ENCODE measurements around the gene ELP5. TPM values are rescaled to one million over a fixed set of nuclear protein-coding genes. Genes with fewer than 3 reads are reported as not detected.

ELP5 gene
- total and polyA plus RNA-seq, 10 of the 15 experiments (the other 5 are each of a cell fraction or from before 2014, with no cell fraction given) = 41.1 to 109 (median 77.5) TPM

DNA sequence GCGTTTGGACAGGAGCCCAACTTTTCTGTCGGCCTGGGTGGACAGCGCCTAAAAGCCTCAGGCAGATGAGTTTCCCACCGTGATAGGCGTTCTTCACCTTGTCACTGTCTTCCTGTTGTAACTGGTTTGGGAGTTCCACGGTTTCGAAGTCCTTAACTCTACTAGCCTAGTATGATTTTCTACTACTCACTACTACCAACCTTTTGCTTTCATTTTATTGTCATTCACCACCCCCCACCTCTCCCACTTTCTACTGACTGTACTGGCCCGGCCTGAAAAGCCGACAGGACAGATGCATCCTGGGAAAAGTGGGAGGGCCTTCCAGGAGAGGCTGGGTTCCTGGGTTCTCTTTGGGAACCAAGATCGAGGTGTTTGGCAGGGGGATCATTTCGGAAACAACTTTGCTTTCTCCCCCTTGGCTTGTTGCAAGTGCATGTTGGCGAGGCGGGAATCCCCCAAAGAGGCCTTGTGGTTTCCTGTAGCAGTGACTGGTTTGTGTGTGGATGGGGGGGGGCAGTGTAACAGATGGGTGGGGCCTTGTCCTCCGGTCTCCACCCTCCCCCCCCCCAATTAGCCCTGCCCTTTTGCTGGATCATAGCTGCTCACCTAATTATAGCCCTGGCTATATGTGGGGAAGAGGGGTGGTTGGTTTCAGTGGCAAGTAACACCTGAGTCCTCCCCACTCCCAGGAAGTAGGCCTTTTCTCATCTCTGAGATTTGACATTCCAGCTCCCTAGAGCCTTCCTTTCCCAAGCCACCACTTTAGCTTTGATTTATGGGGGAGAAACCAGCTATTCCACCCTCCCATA, 56.8 kb downstream of the ELP5 start (continued):
- TF ChIP-seq YY1 (IDR thresholded peaks at IDR 0.05; ENCODE audit: low read depth, low read length) = peak; percentile 49; the same call in 1 of the 2 replicates
- TF ChIP-seq, protein P1, sequence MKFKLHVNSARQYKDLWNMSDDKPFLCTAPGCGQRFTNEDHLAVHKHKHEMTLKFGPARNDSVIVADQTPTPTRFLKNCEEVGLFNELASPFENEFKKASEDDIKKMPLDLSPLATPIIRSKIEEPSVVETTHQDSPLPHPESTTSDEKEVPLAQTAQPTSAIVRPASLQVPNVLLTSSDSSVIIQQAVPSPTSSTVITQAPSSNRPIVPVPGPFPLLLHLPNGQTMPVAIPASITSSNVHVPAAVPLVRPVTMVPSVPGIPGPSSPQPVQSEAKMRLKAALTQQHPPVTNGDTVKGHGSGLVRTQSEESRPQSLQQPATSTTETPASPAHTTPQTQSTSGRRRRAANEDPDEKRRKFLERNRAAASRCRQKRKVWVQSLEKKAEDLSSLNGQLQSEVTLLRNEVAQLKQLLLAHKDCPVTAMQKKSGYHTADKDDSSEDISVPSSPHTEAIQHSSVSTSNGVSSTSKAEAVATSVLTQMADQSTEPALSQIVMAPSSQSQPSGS (IDR thresholded peaks at IDR 0.05; ENCODE audit: low read length) = peak; percentile 56
- peak; percentile 31; the same call in 1 of the 2 replicates for TF ChIP-seq MTA2 (IDR thresholded peaks at IDR 0.05; ENCODE audit: low read depth)
- TF ChIP-seq TCF12 (IDR thresholded peaks at IDR 0.05; ENCODE audit: low read depth, low read length) = peak; percentile 14; the same call in 1 of the 2 replicates
- no peak for TF ChIP-seq PAX8 (IDR thresholded peaks at IDR 0.05)
- TF ChIP-seq ZNF207 (IDR thresholded peaks at IDR 0.05; ENCODE audit: borderline replicate concordance) = no peak
- TF ChIP-seq RAD51 (IDR thresholded peaks at IDR 0.05) = no peak
- no peak for TF ChIP-seq CHD2 (IDR thresholded peaks at IDR 0.05; ENCODE audit: borderline replicate concordance, low read depth, low read length)
- TF ChIP-seq, protein P2, sequence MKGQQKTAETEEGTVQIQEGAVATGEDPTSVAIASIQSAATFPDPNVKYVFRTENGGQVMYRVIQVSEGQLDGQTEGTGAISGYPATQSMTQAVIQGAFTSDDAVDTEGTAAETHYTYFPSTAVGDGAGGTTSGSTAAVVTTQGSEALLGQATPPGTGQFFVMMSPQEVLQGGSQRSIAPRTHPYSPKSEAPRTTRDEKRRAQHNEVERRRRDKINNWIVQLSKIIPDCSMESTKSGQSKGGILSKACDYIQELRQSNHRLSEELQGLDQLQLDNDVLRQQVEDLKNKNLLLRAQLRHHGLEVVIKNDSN (IDR thresholded peaks at IDR 0.05; ENCODE audit: borderline replicate concordance, extremely low read length, insufficient read depth, low read depth, low read length) = no peak
- peak; percentile 55 to 69; a peak in 3 of 4 replicates for TF ChIP-seq IKZF2 (IDR thresholded peaks at IDR 0.05)
- TF ChIP-seq ZZZ3 (IDR thresholded peaks at IDR 0.05; ENCODE audit: control insufficient read depth, insufficient read length, low read depth) = no peak
- no peak for TF ChIP-seq ZNF622 (IDR thresholded peaks at IDR 0.05)
- TF ChIP-seq, protein P3, sequence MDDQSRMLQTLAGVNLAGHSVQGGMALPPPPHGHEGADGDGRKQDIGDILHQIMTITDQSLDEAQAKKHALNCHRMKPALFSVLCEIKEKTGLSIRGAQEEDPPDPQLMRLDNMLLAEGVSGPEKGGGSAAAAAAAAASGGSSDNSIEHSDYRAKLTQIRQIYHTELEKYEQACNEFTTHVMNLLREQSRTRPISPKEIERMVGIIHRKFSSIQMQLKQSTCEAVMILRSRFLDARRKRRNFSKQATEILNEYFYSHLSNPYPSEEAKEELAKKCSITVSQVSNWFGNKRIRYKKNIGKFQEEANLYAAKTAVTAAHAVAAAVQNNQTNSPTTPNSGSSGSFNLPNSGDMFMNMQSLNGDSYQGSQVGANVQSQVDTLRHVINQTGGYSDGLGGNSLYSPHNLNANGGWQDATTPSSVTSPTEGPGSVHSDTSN (IDR thresholded peaks at IDR 0.05; ENCODE audit: insufficient replicate concordance, low read depth, low read length) = peak; percentile 3
- TF ChIP-seq HDGF (IDR thresholded peaks at IDR 0.05) = peak; percentile 30; the same call in 1 of the 2 replicates
- no peak for TF ChIP-seq SREBF2 (IDR thresholded peaks at IDR 0.05; ENCODE audit: low read length)
- TF ChIP-seq GABPA (IDR thresholded peaks at IDR 0.05; ENCODE audit: low read depth) = 0 out of 2 replicates have a peak, but pooled peaks have one; percentile 34
- TF ChIP-seq, protein P4, sequence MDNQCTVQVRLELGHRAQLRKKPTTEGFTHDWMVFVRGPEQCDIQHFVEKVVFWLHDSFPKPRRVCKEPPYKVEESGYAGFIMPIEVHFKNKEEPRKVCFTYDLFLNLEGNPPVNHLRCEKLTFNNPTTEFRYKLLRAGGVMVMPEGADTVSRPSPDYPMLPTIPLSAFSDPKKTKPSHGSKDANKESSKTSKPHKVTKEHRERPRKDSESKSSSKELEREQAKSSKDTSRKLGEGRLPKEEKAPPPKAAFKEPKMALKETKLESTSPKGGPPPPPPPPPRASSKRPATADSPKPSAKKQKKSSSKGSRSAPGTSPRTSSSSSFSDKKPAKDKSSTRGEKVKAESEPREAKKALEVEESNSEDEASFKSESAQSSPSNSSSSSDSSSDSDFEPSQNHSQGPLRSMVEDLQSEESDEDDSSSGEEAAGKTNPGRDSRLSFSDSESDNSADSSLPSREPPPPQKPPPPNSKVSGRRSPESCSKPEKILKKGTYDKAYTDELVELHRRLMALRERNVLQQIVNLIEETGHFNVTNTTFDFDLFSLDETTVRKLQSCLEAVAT (IDR thresholded peaks at IDR 0.05) = peak; percentile 86
- TF ChIP-seq, protein P5, sequence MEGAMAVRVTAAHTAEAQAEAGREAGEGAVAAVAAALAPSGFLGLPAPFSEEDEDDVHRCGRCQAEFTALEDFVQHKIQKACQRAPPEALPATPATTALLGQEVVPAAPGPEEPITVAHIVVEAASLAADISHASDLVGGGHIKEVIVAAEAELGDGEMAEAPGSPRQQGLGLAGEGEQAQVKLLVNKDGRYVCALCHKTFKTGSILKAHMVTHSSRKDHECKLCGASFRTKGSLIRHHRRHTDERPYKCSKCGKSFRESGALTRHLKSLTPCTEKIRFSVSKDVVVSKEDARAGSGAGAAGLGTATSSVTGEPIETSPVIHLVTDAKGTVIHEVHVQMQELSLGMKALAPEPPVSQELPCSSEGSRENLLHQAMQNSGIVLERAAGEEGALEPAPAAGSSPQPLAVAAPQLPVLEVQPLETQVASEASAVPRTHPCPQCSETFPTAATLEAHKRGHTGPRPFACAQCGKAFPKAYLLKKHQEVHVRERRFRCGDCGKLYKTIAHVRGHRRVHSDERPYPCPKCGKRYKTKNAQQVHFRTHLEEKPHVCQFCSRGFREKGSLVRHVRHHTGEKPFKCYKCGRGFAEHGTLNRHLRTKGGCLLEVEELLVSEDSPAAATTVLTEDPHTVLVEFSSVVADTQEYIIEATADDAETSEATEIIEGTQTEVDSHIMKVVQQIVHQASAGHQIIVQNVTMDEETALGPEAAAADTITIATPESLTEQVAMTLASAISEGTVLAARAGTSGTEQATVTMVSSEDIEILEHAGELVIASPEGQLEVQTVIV (IDR thresholded peaks at IDR 0.05; ENCODE audit: borderline replicate concordance, partially characterized antibody) = no peak
- TF ChIP-seq KDM1A (IDR thresholded peaks at IDR 0.05; ENCODE audit: borderline replicate concordance) = no peak
- TF ChIP-seq CBFB (IDR thresholded peaks at IDR 0.05; ENCODE audit: low read depth) = peak; percentile 91
- peak; percentile 77 for TF ChIP-seq WRNIP1 (IDR thresholded peaks at IDR 0.05; ENCODE audit: borderline replicate concordance, low read depth, low read length)
- TF ChIP-seq, protein P6, sequence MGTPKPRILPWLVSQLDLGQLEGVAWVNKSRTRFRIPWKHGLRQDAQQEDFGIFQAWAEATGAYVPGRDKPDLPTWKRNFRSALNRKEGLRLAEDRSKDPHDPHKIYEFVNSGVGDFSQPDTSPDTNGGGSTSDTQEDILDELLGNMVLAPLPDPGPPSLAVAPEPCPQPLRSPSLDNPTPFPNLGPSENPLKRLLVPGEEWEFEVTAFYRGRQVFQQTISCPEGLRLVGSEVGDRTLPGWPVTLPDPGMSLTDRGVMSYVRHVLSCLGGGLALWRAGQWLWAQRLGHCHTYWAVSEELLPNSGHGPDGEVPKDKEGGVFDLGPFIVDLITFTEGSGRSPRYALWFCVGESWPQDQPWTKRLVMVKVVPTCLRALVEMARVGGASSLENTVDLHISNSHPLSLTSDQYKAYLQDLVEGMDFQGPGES (IDR thresholded peaks at IDR 0.05) = no peak
